H9 (cell line): ENCODE data around the gene AMPH. TPM values are rescaled to one million over a fixed set of nuclear protein-coding genes. Genes with fewer than 3 reads are reported as not detected.

ENCODE experiments used
- DNase-seq: peaks from one replicate; pipeline ENCODE4 v3.0.0-alpha.2; 2017
- H2AFZ ChIP-seq: one replicate; pipeline ENCODE4 v1.6.1; 2013; ENCODE audit warnings: mild to moderate bottlenecking, low read length, control low read depth, moderate library complexity
- H2AK5ac ChIP-seq: 2 replicates; pipeline ENCODE4 v1.6.1; 2013; ENCODE audit warnings: low read length, control low read depth, mixed read lengths; ENCODE audit not compliant: insufficient read length
- H2BK120ac ChIP-seq: one replicate; pipeline ENCODE4 v1.6.1; 2013; ENCODE audit warnings: low read depth, mild to moderate bottlenecking, low read length, control low read depth, inconsistent platforms; ENCODE audit not compliant: poor library complexity, severe bottlenecking
- H2BK12ac ChIP-seq: 2 replicates; pipeline ENCODE4 v1.6.1; 2013; ENCODE audit warnings: low read length, control low read depth, mixed read lengths, low read depth; ENCODE audit not compliant: insufficient read length
- H2BK15ac ChIP-seq: 2 replicates; pipeline ENCODE4 v1.6.1; 2013; ENCODE audit warnings: low read depth, low read length, control low read depth
- H2BK20ac ChIP-seq: one replicate; pipeline ENCODE4 v1.6.1; 2013; ENCODE audit warnings: low read depth, mild to moderate bottlenecking, low read length, control low read depth, inconsistent platforms; ENCODE audit not compliant: poor library complexity, severe bottlenecking
- H2BK5ac ChIP-seq: 2 replicates; pipeline ENCODE4 v1.6.1; 2013; ENCODE audit warnings: low read length, control low read depth, mixed read lengths; ENCODE audit not compliant: insufficient read length
- H3K14ac ChIP-seq: 2 replicates; pipeline ENCODE4 v1.6.1; 2013; ENCODE audit warnings: low read length, control low read depth; ENCODE audit not compliant: insufficient read depth
- H3K18ac ChIP-seq: 2 replicates; pipeline ENCODE4 v1.6.1; 2013; ENCODE audit warnings: low read depth, mild to moderate bottlenecking, mixed read lengths, low read length, control low read depth; ENCODE audit not compliant: insufficient read length
- H3K23ac ChIP-seq: 2 replicates; pipeline ENCODE4 v1.6.1; 2013; ENCODE audit warnings: low read length, control low read depth, mixed read lengths, low read depth; ENCODE audit not compliant: insufficient read length
- H3K23me2 ChIP-seq: 2 replicates; pipeline ENCODE4 v1.6.1; 2013; ENCODE audit warnings: low read depth, mild to moderate bottlenecking, mixed read lengths, low read length, control low read depth; ENCODE audit not compliant: insufficient read length, poor library complexity, severe bottlenecking
- H3K27ac ChIP-seq: 2 replicates; pipeline ENCODE4 v1.5.1; 2013; ENCODE audit warnings: low read length, control low read depth, mixed read lengths, low read depth; ENCODE audit not compliant: insufficient read length
- H3K27me3 ChIP-seq: 2 replicates; pipeline ENCODE4 v1.6.1; 2013; ENCODE audit warnings: low read length, control low read depth, inconsistent platforms; ENCODE audit not compliant: insufficient read depth
- H3K4ac ChIP-seq: 2 replicates; pipeline ENCODE4 v1.6.1; 2013; ENCODE audit warnings: low read depth, mild to moderate bottlenecking, control low read depth, inconsistent platforms, low read length, moderate library complexity
- H3K4me1 ChIP-seq: 2 replicates; pipeline ENCODE4 v1.6.1; 2013; ENCODE audit warnings: low read length, control low read depth, inconsistent platforms; ENCODE audit not compliant: insufficient read depth
- H3K4me2 ChIP-seq: 2 replicates; pipeline ENCODE4 v1.6.1; 2013; ENCODE audit warnings: low read length, control low read depth, mixed read lengths; ENCODE audit not compliant: insufficient read length, insufficient read depth
- H3K56ac ChIP-seq: 2 replicates; pipeline ENCODE4 v1.6.1; 2013; ENCODE audit warnings: low read depth, mild to moderate bottlenecking, mixed read lengths, low read length, control low read depth; ENCODE audit not compliant: insufficient read length
- H3K79me1 ChIP-seq: 2 replicates; pipeline ENCODE4 v1.6.1; 2013; ENCODE audit warnings: low read depth, mild to moderate bottlenecking, moderate library complexity, low read length, control low read depth, inconsistent platforms; ENCODE audit not compliant: insufficient read depth, poor library complexity, severe bottlenecking
- H3K79me2 ChIP-seq: 2 replicates; pipeline ENCODE4 v1.6.1; 2013; ENCODE audit warnings: low read length, control low read depth, inconsistent platforms; ENCODE audit not compliant: insufficient read depth
- H3K9ac ChIP-seq: 2 replicates; pipeline ENCODE4 v1.6.1; 2013; ENCODE audit warnings: low read length, control low read depth, mixed read lengths; ENCODE audit not compliant: insufficient read length; ENCODE audit errors: extremely low read depth
- H3K9me3 ChIP-seq: one replicate; pipeline ENCODE4 v1.6.1; 2013; ENCODE audit warnings: low read depth, low read length, inconsistent platforms; ENCODE audit not compliant: control insufficient read depth
- H3T11ph ChIP-seq: one replicate; pipeline ENCODE4 v1.6.1; 2013; ENCODE audit warnings: mild to moderate bottlenecking, low read length, control low read depth, inconsistent platforms
- H4K20me1 ChIP-seq: one replicate; pipeline ENCODE4 v1.6.1; 2013; ENCODE audit not compliant: control insufficient read depth, insufficient read length, insufficient read depth
- H4K5ac ChIP-seq: 2 replicates; pipeline ENCODE4 v1.6.1; 2013; ENCODE audit warnings: low read depth, mild to moderate bottlenecking, mixed read lengths, low read length, control low read depth; ENCODE audit not compliant: insufficient read length
- H4K8ac ChIP-seq: replicated peaks from 2 replicates; pipeline ENCODE4 v1.6.1; 2013; ENCODE audit warnings: low read length, control low read depth, mixed read lengths, low read depth; ENCODE audit not compliant: insufficient read length
- H4K91ac ChIP-seq: 2 replicates; pipeline ENCODE4 v1.6.1; 2013; ENCODE audit warnings: low read depth, mild to moderate bottlenecking, moderate library complexity, mixed read lengths, low read length, control low read depth; ENCODE audit not compliant: insufficient read length
- H3K27ac Mint-ChIP-seq, 3 experiments: 2 replicates in 2 of 3; 3 replicates in 1 of 3; pipeline ENCODE4 v1.8.0; 2020 to 2021; ENCODE audit warnings: mixed read lengths in 3 of 3, mild to moderate bottlenecking in 1 of 3, moderate library complexity in 1 of 3
- H3K27me3 Mint-ChIP-seq: 2 replicates; pipeline ENCODE4 v1.8.0; 2021; ENCODE audit warnings: low read depth, mild to moderate bottlenecking, moderate library complexity, mixed read lengths
- H3K36me3 Mint-ChIP-seq, 3 experiments: 2 replicates in 2 of 3; 3 replicates in 1 of 3; pipeline ENCODE4 v1.8.0; 2020 to 2021; ENCODE audit warnings: low read depth in 3 of 3, mixed read lengths in 3 of 3; ENCODE audit not compliant: insufficient read depth in 1 of 3
- H3K4me1 Mint-ChIP-seq, 2 experiments: 2 replicates each; pipeline ENCODE4 v1.8.0; 2020; ENCODE audit warnings: mixed read lengths in 2 of 2
- H3K4me3 Mint-ChIP-seq, 2 experiments: 2 replicates in 1 of 2; 3 replicates in 1 of 2; pipeline ENCODE4 v1.8.0; 2020 to 2021; ENCODE audit warnings: mild to moderate bottlenecking in 2 of 2, mixed read lengths in 2 of 2, moderate library complexity in 1 of 2
- H3K9me3 Mint-ChIP-seq, 2 experiments: 2 replicates in 1 of 2; 3 replicates in 1 of 2; pipeline ENCODE4 v1.8.0; 2020; ENCODE audit warnings: mild to moderate bottlenecking in 2 of 2, mixed read lengths in 2 of 2, moderate library complexity in 1 of 2
- CTCF ChIP-seq: fragments of 200-600 bp; sonication (generic); conservative IDR thresholded peaks from 3 replicates; pipeline ENCODE4 v1.8.0; 2021; ENCODE audit warnings: antibody characterized with exemption, mild to moderate bottlenecking
- WGBS: extraction: QIAGEN DNeasy Blood & Tissue Kit; methylation state at CpG from one replicate; pipeline ENCODE4 v1.1.7; 2013; ENCODE audit warnings: missing lambda C conversion rate, low lambda C conversion rate, mixed read lengths; ENCODE audit not compliant: insufficient read length; ENCODE audit errors: extremely low coverage; 5-methylcytosine and 5-hydroxymethylcytosine counted together
- total RNA-seq: library from RNA; stranded (reverse); gene quantifications from 2 replicates; pipeline ENCODE4 v1.2.1, GENCODE V29; 2021

AMPH gene
- total RNA-seq, 1 experiment from 2014 or later, result 4.8 TPM

- no peak overlapping the region for H3K56ac ChIP-seq
- no peak for TF ChIP-seq CTCF
- H3K9ac ChIP-seq, result no peak overlapping the region
- H3K27ac ChIP-seq, result no peak overlapping the region
- no peaks in the 10 kb centered on the region for H3K27me3 ChIP-seq
- Mint-ChIP-seq H3K9me3 (no peaks in the 10 kb centered on the region), H3K4me3 (no peak overlapping the region), H3K36me3 (no peaks in the 10 kb centered on the region), H3K27me3 (no peaks in the 10 kb centered on the region; the same call in 1 of the 2 replicates), H3K4me1 (no peaks in the 10 kb centered on the region), H3K27ac (no peak overlapping the region)
- no peak overlapping the region for H3K23ac ChIP-seq
- no peak overlapping the region for H4K91ac ChIP-seq
- H2BK5ac ChIP-seq, result no peak overlapping the region
- no peak overlapping the region for H3K18ac ChIP-seq
- H2BK20ac ChIP-seq, result no peak overlapping the region
- no peaks in the 10 kb centered on the region for H3K79me2 ChIP-seq
- H2AK5ac ChIP-seq, result no peak overlapping the region
- no peak overlapping the region for H2AFZ ChIP-seq
- H3K9me3 ChIP-seq, result no peaks in the 10 kb centered on the region
- no peaks in the 10 kb centered on the region for H3K79me1 ChIP-seq
- no peak overlapping the region for H4K5ac ChIP-seq
- no peak overlapping the region for H2BK120ac ChIP-seq
- no peak overlapping the region for H2BK12ac ChIP-seq
- H3K4ac ChIP-seq, result no peak overlapping the region
- no peak for DNase-seq
- H3T11ph ChIP-seq, result no peak overlapping the region
- WGBS, result no CpG with 5 or more reads among the region's 2 CpGs
- no peak overlapping the region for H4K8ac ChIP-seq
- H3K4me1 ChIP-seq, result no peaks in the 10 kb centered on the region
- H3K23me2 ChIP-seq, result no peaks in the 10 kb centered on the region
- H4K20me1 ChIP-seq, result no peaks in the 10 kb centered on the region
- no peak overlapping the region for H3K14ac ChIP-seq
- no peak overlapping the region for H3K4me2 ChIP-seq
- H2BK15ac ChIP-seq, result no peak overlapping the region
These were observed 123.8 kb downstream of the AMPH start for GRCh38 chr7:38507384-38507783.
